Renal cortical epithelial cell (primary cell): ENCODE results near the gene PXDC1. TPM values are rescaled to one million over a fixed set of nuclear protein-coding genes. Genes with fewer than 3 reads are reported as not detected.

Experiments used
- total RNA-seq: library from RNA; depleted of rRNA; stranded (reverse); fragments of >200 nt; gene quantifications from 2 replicates; pipeline ENCODE4 v1.2.3, GENCODE V29; 2014

Gene PXDC1
- total RNA-seq, 1 donor from 2014 or later, result 29.0 TPM

Other genes with a start within 250 kb of the PXDC1 start
- 4.7 and 12.6 TPM in 2 replicates for gene FAM50B, start 97.7 kb upstream of the PXDC1 start, total RNA-seq